KMS-11 (cell line): ENCODE results near the gene GTF3C1.

Source experiments
- H2AFZ ChIP-seq: fragments of 200-600 bp; sonication (generic); 2 replicates; pipeline ENCODE4 v1.6.1; 2016; ENCODE audit warnings: antibody characterized with exemption, mixed run types, low read depth
- H3K27ac ChIP-seq: fragments of 200-600 bp; sonication (generic); 2 replicates; pipeline ENCODE4 v1.6.1; 2016; ENCODE audit warnings: mild to moderate bottlenecking, mixed run types
- H3K27me3 ChIP-seq: fragments of 200-600 bp; sonication (generic); 2 replicates; pipeline ENCODE4 v1.6.1; 2017; ENCODE audit warnings: mild to moderate bottlenecking, low read depth, mixed run types, moderate library complexity; ENCODE audit not compliant: insufficient read depth
- H3K36me3 ChIP-seq: fragments of 200-600 bp; sonication (generic); 2 replicates; pipeline ENCODE4 v1.6.1; 2017; ENCODE audit warnings: mild to moderate bottlenecking, mixed run types; ENCODE audit not compliant: insufficient read depth
- H3K4me1 ChIP-seq: fragments of 200-600 bp; sonication (generic); 2 replicates; pipeline ENCODE4 v1.6.1; 2016; ENCODE audit warnings: mild to moderate bottlenecking, low read depth, mixed run types; ENCODE audit not compliant: poor library complexity, severe bottlenecking
- H3K4me2 ChIP-seq: fragments of 200-600 bp; sonication (generic); 2 replicates; pipeline ENCODE4 v1.7.0; 2016; ENCODE audit warnings: mild to moderate bottlenecking, mixed run types
- H3K4me3 ChIP-seq: fragments of 200-600 bp; sonication (generic); IDR thresholded peaks from 2 replicates; pipeline ENCODE4 v1.6.1; 2017; ENCODE audit warnings: low read depth, low read length, mixed read lengths; ENCODE audit not compliant: insufficient read depth
- H3K79me2 ChIP-seq: fragments of 200-600 bp; sonication (generic); 2 replicates; pipeline ENCODE4 v1.6.1; 2016; ENCODE audit warnings: low read depth, mixed run types; ENCODE audit not compliant: insufficient read depth
- H3K9ac ChIP-seq: fragments of 200-600 bp; sonication (generic); 2 replicates; pipeline ENCODE4 v1.6.1; 2016; ENCODE audit warnings: mild to moderate bottlenecking, mixed run types
- H4K20me1 ChIP-seq: fragments of 200-600 bp; sonication (generic); 2 replicates; pipeline ENCODE4 v1.6.1; 2016; ENCODE audit warnings: mild to moderate bottlenecking, mixed run types; ENCODE audit not compliant: insufficient read depth
- CTCF ChIP-seq: fragments of 200-600 bp; sonication (generic); conservative IDR thresholded peaks from 2 replicates; pipeline ENCODE4 v1.6.1; 2017; ENCODE audit warnings: low read depth, mild to moderate bottlenecking, antibody characterized with exemption, low read length, moderate library complexity, mixed read lengths

The GTF3C1 gene

DNA sequence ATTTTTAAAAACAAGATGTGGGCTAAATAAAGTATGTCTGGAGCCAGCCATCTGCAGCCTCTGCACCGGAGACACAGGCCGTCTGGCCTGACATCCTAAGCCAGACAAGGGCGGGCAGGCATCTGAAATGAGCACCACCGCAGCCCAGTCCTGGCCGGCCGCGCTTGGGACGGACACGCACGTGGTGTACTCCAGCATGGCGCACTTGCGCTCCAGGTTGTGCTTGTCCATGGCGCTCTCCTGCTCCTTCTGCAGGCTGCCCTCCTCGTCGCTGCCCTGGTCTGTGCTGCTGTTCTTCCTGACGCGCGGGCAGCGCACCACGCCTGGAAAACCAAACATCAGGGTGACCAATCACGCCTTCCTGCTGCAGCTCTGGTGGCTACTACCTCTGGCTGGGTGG is 60.3 kb downstream of the GTF3C1 start:
- H3K27me3 ChIP-seq = no peaks in the 10 kb centered on the region
- no peak overlapping the region for H2AFZ ChIP-seq
- no peak overlapping the region for H3K4me2 ChIP-seq
- no peaks in the 10 kb centered on the region for H4K20me1 ChIP-seq
- no peak overlapping the region for H3K27ac ChIP-seq
- peaks cover 4% of the 10 kb centered on the region; the same call in 1 of the 2 replicates for H3K36me3 ChIP-seq
- TF ChIP-seq CTCF = no peak
- H3K9ac ChIP-seq = no peak overlapping the region
- no peaks in the 10 kb centered on the region for H3K4me1 ChIP-seq
- no peaks in the 10 kb centered on the region for H3K79me2 ChIP-seq
- H3K4me3 ChIP-seq = no peak overlapping the region

DNA sequence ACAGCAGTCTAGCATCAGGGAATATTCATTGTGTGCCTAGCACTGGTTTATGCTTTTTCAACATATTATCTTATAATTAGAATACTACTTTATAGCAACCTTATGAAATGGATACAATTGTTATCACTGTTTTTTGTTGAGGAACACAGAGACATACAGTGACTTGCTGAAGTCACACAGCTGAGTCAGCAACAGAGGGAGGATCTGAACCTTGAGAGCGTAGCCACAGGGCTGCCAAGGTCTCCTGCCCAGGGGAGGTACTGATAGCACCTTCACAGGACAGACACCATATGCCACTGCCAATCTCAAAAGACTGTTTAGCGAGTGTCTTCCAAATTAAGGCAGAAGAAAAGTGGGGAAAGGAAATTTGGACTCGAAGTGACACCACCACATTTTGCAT is 63.0 kb downstream of the GTF3C1 start:
- no peak overlapping the region for H3K27ac ChIP-seq
- H3K9ac ChIP-seq = no peak overlapping the region
- no peak overlapping the region for H3K4me2 ChIP-seq
- H3K79me2 ChIP-seq = no peaks in the 10 kb centered on the region
- peaks cover 4% of the 10 kb centered on the region; the same call in 1 of the 2 replicates for H3K36me3 ChIP-seq
- H3K27me3 ChIP-seq = no peaks in the 10 kb centered on the region
- H2AFZ ChIP-seq = no peak overlapping the region
- H4K20me1 ChIP-seq = no peaks in the 10 kb centered on the region
- TF ChIP-seq CTCF = no peak
- no peak overlapping the region for H3K4me3 ChIP-seq
- H3K4me1 ChIP-seq = no peaks in the 10 kb centered on the region

GRCh38 chr16:27486344-27486743 is 63.4 kb downstream of the GTF3C1 start:
- Histone ChIP-seq H3K4me1 (no peaks in the 10 kb centered on the region), H3K27me3 (no peaks in the 10 kb centered on the region), H3K36me3 (peaks cover 4% of the 10 kb centered on the region; the same call in 1 of the 2 replicates), H3K9ac (no peak overlapping the region), H3K27ac (no peak overlapping the region), H3K79me2 (no peaks in the 10 kb centered on the region), H3K4me3 (no peak overlapping the region), H4K20me1 (no peaks in the 10 kb centered on the region), H3K4me2 (no peak overlapping the region), H2AFZ (no peak overlapping the region)
- TF ChIP-seq CTCF = no peak

DNA sequence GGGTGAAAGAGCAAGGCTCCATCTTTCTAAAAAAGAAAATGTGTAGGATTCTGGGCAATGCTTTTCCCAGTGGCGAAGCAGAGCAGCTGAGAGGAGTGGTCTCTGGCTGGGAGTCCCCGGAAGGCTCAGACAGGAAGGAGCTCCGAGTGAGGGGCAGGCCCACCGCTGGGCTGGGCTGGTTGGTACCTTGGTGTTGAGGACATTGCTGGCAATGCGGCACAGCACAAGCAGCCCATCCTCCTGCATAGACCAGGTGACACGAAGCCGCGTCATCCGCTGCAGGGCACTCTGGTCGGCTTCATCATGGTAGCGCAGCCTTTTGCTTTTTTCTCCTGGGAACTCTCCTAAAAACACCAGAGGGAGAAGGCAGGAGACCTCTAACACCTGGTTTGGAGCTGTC is 63.9 kb downstream of the GTF3C1 start:
- peaks cover 4% of the 10 kb centered on the region; the same call in 1 of the 2 replicates for H3K36me3 ChIP-seq
- H3K27ac ChIP-seq = no peak overlapping the region
- no peaks in the 10 kb centered on the region for H3K4me1 ChIP-seq
- no peaks in the 10 kb centered on the region for H3K27me3 ChIP-seq
- H2AFZ ChIP-seq = no peak overlapping the region
- H4K20me1 ChIP-seq = no peaks in the 10 kb centered on the region
- no peaks in the 10 kb centered on the region for H3K79me2 ChIP-seq
- no peak overlapping the region for H3K9ac ChIP-seq
- H3K4me2 ChIP-seq = no peak overlapping the region
- no peak for TF ChIP-seq CTCF
- no peak overlapping the region for H3K4me3 ChIP-seq
